Astrocyte of the hippocampus (primary cell): ENCODE data around the gene ZNFX1.

ENCODE experiments used
- DNase-seq: peaks from one replicate; pipeline ENCODE4 v3.0.0; 2011; ENCODE audit warnings: low read depth, low spot score

The ZNFX1 gene

GRCh38 chr20:49279677-49280462 lies 2.0 kb upstream of the ZNFX1 start:
- DNase-seq: peak; percentile 14

DNA sequence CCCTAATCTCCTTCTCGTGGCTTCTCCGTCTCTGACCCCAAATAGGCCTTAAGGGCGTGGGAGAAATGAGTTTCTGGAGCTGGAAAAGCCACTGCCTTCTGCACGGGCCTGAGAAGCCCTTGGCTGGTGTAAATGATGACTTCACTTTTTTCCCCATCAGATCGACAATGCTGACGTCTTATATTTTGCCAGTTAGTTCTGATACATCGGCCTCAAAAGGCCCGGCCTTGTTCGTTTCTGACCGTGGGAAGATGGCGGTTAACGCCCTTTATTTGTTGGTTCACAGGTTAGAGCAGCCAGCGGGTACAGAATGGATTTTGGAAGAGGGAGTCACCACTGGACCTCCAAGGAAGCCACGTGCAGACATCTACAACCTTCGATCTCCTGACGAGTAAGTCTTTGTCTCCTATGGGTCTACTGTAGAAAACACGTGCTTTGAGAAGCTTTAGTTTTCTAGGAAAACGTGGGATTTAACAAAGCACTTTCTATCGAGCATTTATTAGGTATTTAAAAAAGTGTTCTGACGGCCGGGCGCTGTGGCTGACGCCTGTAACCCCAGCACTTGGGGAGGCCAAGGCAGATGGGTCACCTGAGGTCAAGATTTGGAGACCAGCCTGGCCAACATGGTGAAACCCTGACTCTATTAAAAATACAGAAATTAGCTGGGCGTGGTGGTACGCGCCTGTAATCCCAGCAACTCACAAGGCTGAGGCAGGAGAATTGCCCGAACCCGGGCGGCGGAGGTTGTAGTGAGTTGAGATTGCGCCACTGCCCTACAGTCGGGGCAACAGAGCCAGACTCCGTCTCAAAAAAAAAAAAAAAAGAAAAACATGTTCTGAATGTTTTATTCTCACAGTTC lies 1.2 kb upstream of the ZNFX1 start:
- DNase-seq: peak; percentile 46

DNA sequence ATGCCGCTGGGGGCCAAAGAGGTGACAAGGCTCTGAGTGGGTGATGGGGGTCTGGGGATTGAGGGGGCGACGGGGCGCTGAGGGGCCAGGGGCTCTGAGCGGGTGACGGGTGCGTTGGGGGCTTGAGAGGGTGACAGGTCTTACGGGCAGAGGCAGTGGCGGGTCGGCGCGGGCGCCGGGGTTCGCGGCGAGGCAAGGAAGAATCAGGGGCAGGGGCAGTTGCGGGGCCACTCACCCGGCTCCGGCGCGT lies 146 bp downstream of the ZNFX1 start:
- no peak for DNase-seq

DNA sequence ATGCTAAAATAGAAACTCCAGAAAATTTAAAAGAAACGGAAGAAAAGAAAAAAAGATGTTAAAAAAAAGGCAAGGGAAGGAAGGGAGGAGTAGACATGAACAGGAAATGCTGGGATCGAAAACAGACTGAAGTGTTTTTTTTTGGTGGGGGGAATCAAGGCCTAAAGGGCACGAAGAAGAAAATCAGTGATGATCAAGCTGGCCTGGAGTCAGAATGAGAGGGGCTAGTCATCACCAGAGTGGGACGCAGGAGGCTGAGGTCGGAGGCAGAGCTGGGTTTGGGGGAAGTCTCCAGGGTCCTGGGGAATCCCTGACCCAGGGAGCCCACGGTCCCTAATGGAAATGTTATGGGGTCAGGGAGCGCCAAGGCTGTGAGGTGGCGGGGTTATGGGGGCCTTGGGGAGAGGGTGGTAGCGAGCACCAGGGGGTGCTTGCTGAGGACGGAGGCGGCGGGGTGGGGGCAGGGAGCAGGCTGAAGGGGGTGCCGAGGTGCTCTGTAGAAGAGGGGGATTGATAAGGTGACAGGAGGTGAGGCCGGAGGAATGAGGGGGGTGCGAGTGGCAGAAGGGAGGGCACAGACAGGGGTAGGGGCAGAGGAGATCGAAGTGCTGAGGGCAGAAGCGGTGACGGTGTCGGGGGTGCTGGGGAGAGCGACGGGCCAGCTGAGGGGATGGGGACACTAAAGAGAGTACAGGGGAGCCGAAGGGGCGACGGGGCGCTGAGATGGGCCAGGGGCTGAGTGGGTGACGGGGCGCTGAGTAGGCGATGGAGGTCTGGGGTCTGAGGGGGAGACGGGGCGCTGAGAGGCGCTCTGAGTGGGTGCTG lies 684 bp downstream of the ZNFX1 start:
- DNase-seq: peak; percentile 37

DNA sequence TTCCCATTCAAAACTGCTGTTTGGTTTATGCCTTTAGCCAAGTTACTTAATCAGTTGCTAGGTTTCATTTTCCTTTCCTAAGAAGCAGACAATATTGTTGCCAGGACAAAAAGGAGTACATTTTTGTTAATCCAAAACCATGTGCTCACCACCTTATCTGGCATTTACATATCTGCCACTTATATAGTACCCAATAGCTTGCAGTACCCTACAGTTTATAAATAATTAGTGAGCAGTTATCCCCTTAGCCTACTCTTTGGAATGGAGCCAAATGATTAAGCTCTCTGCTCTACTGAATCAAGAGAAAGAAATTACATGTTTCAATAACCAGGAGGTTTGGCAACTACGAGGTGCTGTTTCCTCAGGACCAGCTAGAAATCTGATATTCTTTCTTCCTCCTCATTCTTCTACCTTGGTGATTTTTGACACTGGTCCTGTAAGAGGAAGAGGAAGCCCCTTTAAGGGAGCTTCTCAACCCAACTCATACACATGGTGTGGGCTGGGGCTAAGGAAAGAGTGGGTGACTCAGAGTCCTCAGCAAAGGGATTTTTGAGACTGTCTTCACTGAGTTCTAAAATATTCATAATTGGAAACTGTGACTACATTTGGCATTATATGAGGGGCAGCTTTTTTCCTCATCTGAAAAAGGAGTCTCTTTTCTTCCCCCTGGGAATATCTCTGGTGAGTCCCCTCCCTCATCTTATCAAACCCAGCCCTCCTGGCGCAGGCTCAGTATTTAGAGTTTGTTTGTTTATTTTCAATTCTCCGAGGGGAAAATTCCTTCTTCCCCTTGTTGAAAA lies 1.5 kb downstream of the ZNFX1 start:
- peak; percentile 78 for DNase-seq

DNA sequence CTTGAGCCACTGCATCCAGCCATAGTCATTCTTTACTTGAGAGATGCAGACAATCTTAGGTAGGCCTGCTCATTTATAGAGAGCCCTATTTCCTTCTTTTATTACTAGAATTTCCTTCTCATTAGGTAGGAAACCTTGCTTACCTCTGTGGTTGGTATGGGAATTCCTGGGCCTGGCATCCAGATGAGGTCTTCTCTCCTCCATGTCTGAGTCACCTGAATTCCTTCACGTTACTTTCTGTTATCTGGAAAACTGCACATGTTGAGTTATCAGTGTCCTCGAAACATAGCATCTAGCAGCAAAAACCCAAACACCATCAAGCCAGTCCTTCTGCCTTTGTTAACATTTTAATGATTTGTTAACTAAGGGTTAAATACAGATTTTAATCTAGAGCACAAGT lies 2.2 kb downstream of the ZNFX1 start:
- DNase-seq: peak; percentile 60

DNA sequence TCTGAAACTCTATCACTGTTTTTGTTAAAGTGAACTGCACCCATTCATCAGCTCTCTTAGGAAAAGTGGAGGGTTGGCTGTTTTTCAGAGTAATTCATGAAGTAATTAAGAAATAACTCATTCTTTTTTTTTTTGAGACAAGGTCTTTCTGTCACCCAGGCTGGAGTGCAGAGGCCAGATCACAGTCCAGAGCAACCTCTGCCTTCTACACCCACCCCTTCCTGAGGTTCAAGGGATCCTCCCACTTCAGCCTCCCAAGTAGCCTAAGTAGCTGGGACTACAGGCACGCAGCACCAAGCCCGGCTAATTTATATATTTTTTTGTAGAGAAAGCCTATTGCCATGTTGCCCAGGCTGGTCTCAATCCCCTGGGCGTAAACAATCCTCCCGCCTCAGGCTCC lies 2.6 kb downstream of the ZNFX1 start:
- no peak for DNase-seq

DNA sequence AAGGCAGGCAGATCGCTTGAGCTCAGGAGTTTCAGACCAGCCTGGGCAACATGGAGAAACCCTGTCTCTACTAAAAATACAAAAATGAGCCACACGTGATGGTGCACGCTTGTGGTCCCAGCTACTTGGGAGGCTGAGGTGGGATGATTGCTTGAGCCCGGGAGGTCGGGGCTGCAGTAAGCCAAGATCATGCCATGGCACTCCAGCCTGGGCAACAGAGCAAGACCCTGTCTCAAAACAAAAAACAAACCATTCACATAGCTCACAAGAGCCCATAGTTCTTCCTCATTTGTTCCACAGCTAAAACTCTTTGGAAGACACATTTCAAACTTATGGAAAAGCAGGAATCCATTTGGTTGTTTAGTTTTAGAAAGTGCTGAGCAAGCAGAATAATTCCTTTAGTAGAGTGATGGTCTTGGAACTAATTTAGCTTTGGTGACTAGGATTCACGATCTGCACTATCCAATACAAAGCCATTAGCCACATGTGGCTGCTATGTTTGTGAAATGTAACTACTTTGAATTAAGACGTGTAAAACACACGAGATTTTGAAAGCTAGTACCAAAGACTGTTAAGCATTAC lies 4.1 kb downstream of the ZNFX1 start:
- no peak for DNase-seq

DNA sequence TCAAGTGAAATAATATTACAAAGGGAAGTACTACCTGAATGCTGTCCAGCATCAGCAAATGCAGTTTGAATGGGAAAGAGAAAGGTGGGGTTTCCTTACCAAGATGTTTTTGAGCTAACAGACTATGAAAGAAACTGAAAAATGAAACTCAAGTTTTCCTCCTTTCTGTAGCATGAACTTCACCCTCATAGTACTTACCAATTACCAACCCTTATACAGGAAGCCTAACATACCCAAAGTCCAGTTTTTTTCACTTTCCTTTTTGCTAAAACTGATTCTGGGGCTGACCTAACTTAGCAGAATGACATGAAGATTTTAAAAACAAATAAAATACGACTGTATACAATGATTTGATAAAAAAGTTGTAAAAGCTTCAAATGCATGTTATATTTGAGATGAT lies 5.2 kb downstream of the ZNFX1 start:
- DNase-seq: no peak

- DNase-seq: no peak
Observed at GRCh38 chr20:49270736-49271135, 7.1 kb downstream of the ZNFX1 start.

GRCh38 chr20:49270177-49270576 lies 7.7 kb downstream of the ZNFX1 start:
- DNase-seq: no peak

GRCh38 chr20:49268600-49269365 lies 9.1 kb downstream of the ZNFX1 start:
- peak; percentile 56 for DNase-seq

DNA sequence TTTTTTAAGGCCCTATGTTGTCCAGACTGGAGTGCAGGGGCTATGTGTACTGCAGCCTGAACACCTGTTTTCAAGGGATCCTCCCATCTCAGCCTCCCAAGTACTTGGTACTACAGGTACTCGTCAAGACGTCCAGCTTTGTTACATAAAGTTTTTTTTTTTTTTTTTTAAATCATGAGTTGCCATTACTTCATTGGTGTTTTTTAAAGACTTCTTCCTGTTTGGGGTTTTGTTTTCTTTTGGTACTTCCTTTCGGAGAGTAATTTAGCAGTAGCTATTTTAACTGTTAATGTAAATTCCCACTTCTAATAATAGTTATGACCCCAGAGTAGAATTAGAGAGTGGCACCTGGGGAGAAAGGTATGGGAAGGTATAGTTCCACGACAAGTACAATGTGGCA lies 10.5 kb downstream of the ZNFX1 start:
- DNase-seq: no peak

DNA sequence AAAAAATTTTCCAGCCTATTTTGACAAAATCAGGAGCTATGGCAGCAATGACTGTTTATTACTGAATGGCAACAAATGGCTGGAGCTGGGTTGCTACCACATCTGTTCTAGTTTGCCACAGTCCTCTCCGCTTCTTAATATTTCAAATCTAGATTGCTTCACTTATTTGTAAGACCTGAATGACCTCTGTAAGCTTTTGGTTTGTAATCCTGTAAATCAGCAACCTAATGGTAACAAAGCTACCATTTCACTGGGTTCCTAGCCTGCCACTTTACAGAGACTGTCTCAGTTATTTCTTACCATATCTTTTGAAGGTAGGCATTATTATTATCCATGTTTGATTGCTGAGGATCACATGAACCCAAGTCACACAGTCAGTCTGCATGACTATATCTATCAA lies 15.4 kb downstream of the ZNFX1 start:
- no peak for DNase-seq

DNA sequence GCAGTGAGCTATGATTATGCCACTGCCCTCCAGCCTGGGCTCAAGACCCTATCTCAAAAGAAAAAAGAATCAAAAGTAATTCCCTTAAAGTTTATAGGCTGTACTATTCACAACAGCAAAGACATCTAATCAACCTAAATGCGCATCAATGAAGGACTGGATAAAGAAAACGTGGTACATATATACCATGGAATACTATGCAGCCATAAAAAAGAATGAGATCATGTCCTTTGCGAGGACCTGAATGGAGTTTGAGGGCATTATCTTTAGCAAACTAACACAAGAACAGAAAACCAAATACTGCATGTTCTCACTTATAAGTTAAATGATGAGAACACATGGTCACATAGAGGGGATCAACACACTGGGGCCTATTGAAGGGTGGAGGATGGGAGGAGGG lies 16.7 kb downstream of the ZNFX1 start:
- DNase-seq: no peak

- DNase-seq: no peak
Observed at GRCh38 chr20:49260218-49260617, 17.6 kb downstream of the ZNFX1 start.

- no peak for DNase-seq
Observed at GRCh38 chr20:49259799-49260198, 18.1 kb downstream of the ZNFX1 start.

DNA sequence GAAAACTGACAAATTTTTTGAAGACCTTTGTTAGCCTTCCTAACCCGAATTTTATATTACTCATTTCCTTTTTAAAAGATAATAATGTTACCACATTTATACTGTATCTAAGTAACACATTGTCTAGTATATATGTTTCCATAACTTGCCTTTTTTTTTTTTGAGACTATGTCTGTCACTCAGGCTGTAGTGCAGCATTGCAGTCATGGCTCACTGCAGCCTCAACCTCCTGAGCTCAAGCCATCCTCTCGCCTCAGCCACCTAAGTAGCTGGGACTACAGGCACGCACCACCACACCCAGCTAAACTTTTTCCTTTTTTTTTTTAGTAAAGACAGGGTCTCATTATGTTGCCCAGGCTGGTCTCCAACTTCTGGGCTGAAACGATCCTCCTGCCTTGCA lies 18.6 kb downstream of the ZNFX1 start:
- no peak for DNase-seq

GRCh38 chr20:49256261-49256660 lies 21.6 kb downstream of the ZNFX1 start:
- DNase-seq: no peak

DNA sequence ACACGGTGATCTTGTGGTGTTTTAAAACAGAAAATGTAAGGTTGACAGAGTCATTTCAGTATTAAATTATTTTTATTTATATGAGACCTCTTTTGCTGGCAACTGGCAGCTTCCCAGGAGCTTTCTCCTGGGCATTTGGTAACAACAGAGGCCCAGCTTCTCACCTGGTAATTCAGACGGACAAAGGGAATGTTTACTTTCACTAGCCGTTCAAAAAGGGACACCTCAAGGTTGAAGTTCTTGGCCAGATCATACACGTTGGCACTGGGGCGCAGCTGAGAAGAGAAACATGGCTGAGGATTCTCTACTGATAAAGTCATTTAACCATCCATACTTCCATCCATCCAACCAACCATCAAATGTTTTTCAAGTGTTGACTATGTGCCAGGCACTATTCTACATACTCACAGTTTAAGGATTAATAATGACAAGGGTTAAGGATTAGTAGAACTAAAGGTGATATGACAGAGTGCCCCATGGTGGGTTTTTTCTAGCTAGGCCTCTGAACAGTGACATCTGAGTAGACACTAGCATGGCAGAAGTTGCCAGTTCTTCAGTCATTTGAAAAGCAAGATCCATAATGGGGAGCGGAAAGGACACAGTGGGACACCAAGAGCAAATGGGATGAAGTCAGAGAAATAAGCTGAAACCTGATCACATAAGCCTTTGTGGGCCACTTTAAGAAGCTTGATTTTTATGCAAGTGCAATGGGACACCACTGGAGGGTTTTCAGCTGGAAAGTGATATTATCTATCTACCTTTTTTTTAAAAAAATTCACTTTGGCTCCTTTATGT lies 25.1 kb downstream of the ZNFX1 start:
- DNase-seq: no peak
